Keratinocyte (primary cell): ENCODE results near the gene CTIF.

Experiments
- CTCF ChIP-seq, 3 experiments: IDR thresholded peaks in 1 of 3; conservative IDR thresholded peaks in 1 of 3; optimal IDR thresholded peaks in 1 of 3; 2 replicates in 2 of 3; 3 replicates in 1 of 3; pipeline versions ENCODE3 to v1.5.1; 2011; ENCODE audit warnings: low read length in 3 of 3, mild to moderate bottlenecking in 3 of 3, moderate library complexity in 2 of 3, control low read depth in 1 of 3, inconsistent platforms in 1 of 3; ENCODE audit not compliant: insufficient read depth in 2 of 3; ENCODE audit errors: extremely low read depth in 1 of 3
- EZH2 ChIP-seq: IDR thresholded peaks from one replicate; pipeline ENCODE4 v1.6.1; 2012; ENCODE audit warnings: inconsistent platforms, mild to moderate bottlenecking, low read length, moderate library complexity

- TF ChIP-seq CTCF (optimal IDR thresholded peaks at IDR 0.05 in 1 of 3, IDR thresholded peaks at IDR 0.05 in 1 of 3, conservative IDR thresholded peaks at IDR 0.05 in 1 of 3; ENCODE audit: extremely low read depth in 1 of 3, insufficient read depth in 2 of 3, low read length in 3 of 3) (no peak), EZH2 (no peak)
Observed at GRCh38 chr18:48629730-48630324, 91.0 kb downstream of the CTIF start.
